LNCaP clone FGC (cell line): ENCODE measurements around the gene PRKG1.

Experiments
- DNase-seq: peaks from one replicate; pipeline ENCODE4 v3.0.0-alpha.2; 2011; ENCODE audit warnings: low read depth
- H3K4me3 ChIP-seq: 2 replicates; pipeline ENCODE4 v1.5.1; 2011; ENCODE audit warnings: mild to moderate bottlenecking, low read depth, low read length, control low read depth
- CTCF ChIP-seq: IDR thresholded peaks from 2 replicates; pipeline ENCODE4 v1.5.1; 2012; ENCODE audit warnings: mild to moderate bottlenecking; ENCODE audit not compliant: control insufficient read depth, insufficient read depth; ENCODE audit errors: extremely low read depth

Gene PRKG1

GRCh38 chr10:51638211-51638610, 563.9 kb downstream of the PRKG1 start:
- H3K4me3 ChIP-seq: no peak overlapping the region
- no peak for DNase-seq
- TF ChIP-seq CTCF: no peak

GRCh38 chr10:51638737-51639136, 564.5 kb downstream of the PRKG1 start:
- H3K4me3 ChIP-seq: no peak overlapping the region
- DNase-seq: no peak
- no peak for TF ChIP-seq CTCF

GRCh38 chr10:51640120-51640819, 566.0 kb downstream of the PRKG1 start:
- TF ChIP-seq CTCF: no peak
- no peak for DNase-seq
- no peak overlapping the region for H3K4me3 ChIP-seq

GRCh38 chr10:51642581-51642980, 568.3 kb downstream of the PRKG1 start:
- TF ChIP-seq CTCF: no peak
- no peak for DNase-seq
- no peak overlapping the region for H3K4me3 ChIP-seq

GRCh38 chr10:51643734-51644133, 569.4 kb downstream of the PRKG1 start:
- TF ChIP-seq CTCF: no peak
- H3K4me3 ChIP-seq: no peak overlapping the region
- no peak for DNase-seq

GRCh38 chr10:51649064-51649463, 574.8 kb downstream of the PRKG1 start:
- no peak for TF ChIP-seq CTCF
- no peak overlapping the region for H3K4me3 ChIP-seq
- DNase-seq: no peak

GRCh38 chr10:51651063-51651462, 576.8 kb downstream of the PRKG1 start:
- no peak overlapping the region for H3K4me3 ChIP-seq
- DNase-seq: no peak
- TF ChIP-seq CTCF: no peak
